H1 (cell line): ENCODE results near the gene NRXN3.

Source experiments
- CTCF ChIP-seq, 3 experiments: IDR thresholded peaks; 1 replicate in 2 of 3; 2 replicates in 1 of 3; pipeline versions ENCODE4 v1.5.1 to v1.6.1; 2011; ENCODE audit warnings: low read length in 3 of 3, mild to moderate bottlenecking in 3 of 3, inconsistent platforms in 2 of 3, low read depth in 1 of 3, moderate library complexity in 1 of 3; ENCODE audit not compliant: insufficient read depth in 1 of 3; ENCODE audit errors: control extremely low read depth in 1 of 3
- POLR2A ChIP-seq, 2 experiments: IDR thresholded peaks; 1 replicate in 1 of 2; 2 replicates in 1 of 2; pipeline ENCODE4 v1.6.1; 2011; ENCODE audit warnings: low read depth in 2 of 2, low read length in 2 of 2, mild to moderate bottlenecking in 2 of 2; ENCODE audit errors: control extremely low read depth in 1 of 2
- TEAD4 ChIP-seq: IDR thresholded peaks from 2 replicates; pipeline ENCODE4 v1.6.1; 2012; ENCODE audit warnings: low read depth, low read length, inconsistent platforms, mixed read lengths

DNA sequence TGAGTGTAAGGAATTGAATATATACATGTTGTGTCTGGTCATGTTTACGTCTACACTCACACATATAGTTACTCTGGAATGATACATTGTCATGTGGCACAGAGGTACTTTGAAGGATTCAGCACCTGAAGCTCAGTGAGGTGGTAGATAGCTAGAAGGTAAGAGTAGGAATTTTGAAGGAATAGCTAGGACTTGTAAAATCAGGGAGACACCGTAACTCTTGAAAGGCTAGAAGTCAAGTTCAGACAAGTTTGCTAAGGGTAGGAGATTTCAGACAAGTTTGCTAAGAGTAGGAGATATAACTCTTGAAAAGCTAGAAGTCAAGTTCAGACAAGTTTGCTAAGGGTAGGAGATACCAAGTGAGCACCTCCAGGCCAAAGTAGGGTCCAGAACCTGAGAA lies 14.0 kb upstream of the NRXN3 start:
- TF ChIP-seq TEAD4 (no peak), CTCF (IDR thresholded peaks at IDR 0.05; ENCODE audit: control extremely low read depth in 1 of 3, insufficient read depth in 1 of 3, low read depth in 1 of 3, low read length in 3 of 3) (no peak), POLR2A (IDR thresholded peaks at IDR 0.05; ENCODE audit: control extremely low read depth in 1 of 2, low read depth in 2 of 2, low read length in 2 of 2) (no peak)
